ENCODE results near the gene PRSS56. TPM values are rescaled to one million over a fixed set of nuclear protein-coding genes. Genes with fewer than 3 reads are reported as not detected.

PRSS56 gene
- total RNA-seq, 1 experiment from 2014 or later = 0.18 TPM

DNA sequence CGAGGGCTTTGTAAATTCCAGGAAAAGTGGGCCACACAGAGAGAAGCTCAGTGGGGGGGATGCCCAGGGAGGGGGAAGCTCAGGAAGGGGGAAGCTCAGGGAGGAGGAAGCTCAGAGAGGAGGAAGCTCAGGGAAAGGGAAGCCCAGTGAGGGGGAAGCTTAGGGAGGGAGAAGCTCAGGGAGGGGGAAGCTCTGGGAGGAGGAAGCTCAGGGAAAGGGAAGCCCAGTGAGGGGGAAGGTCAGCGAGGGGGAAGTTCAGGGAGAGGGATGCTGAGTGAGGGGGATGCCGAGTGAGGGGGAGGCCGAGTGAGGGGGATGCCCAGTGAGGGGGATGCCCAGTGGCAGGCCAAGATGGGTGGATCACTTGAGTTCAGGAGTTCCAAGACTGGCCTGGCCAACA, 18.5 kb downstream of the PRSS56 start:
- H3K4me3 ChIP-seq (ENCODE audit: low read depth in 2 of 2, low read length in 2 of 2) = no peak overlapping the region
- H3K36me3 ChIP-seq (ENCODE audit: control insufficient read depth, insufficient read depth, low read length) = no peaks in the 10 kb centered on the region
- TF ChIP-seq TCF7L2 (IDR thresholded peaks at IDR 0.05; ENCODE audit: low read depth, low read length) = no peak
- no peak for TF ChIP-seq POLR2AphosphoS5 (IDR thresholded peaks at IDR 0.05; ENCODE audit: low read depth, low read length)
- TF ChIP-seq, protein P1, sequence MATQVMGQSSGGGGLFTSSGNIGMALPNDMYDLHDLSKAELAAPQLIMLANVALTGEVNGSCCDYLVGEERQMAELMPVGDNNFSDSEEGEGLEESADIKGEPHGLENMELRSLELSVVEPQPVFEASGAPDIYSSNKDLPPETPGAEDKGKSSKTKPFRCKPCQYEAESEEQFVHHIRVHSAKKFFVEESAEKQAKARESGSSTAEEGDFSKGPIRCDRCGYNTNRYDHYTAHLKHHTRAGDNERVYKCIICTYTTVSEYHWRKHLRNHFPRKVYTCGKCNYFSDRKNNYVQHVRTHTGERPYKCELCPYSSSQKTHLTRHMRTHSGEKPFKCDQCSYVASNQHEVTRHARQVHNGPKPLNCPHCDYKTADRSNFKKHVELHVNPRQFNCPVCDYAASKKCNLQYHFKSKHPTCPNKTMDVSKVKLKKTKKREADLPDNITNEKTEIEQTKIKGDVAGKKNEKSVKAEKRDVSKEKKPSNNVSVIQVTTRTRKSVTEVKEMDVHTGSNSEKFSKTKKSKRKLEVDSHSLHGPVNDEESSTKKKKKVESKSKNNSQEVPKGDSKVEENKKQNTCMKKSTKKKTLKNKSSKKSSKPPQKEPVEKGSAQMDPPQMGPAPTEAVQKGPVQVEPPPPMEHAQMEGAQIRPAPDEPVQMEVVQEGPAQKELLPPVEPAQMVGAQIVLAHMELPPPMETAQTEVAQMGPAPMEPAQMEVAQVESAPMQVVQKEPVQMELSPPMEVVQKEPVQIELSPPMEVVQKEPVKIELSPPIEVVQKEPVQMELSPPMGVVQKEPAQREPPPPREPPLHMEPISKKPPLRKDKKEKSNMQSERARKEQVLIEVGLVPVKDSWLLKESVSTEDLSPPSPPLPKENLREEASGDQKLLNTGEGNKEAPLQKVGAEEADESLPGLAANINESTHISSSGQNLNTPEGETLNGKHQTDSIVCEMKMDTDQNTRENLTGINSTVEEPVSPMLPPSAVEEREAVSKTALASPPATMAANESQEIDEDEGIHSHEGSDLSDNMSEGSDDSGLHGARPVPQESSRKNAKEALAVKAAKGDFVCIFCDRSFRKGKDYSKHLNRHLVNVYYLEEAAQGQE (IDR thresholded peaks at IDR 0.05; ENCODE audit: insufficient read depth in 1 of 2, low read depth in 2 of 2, low read length in 1 of 2) = no peak
- TF ChIP-seq, protein P2, sequence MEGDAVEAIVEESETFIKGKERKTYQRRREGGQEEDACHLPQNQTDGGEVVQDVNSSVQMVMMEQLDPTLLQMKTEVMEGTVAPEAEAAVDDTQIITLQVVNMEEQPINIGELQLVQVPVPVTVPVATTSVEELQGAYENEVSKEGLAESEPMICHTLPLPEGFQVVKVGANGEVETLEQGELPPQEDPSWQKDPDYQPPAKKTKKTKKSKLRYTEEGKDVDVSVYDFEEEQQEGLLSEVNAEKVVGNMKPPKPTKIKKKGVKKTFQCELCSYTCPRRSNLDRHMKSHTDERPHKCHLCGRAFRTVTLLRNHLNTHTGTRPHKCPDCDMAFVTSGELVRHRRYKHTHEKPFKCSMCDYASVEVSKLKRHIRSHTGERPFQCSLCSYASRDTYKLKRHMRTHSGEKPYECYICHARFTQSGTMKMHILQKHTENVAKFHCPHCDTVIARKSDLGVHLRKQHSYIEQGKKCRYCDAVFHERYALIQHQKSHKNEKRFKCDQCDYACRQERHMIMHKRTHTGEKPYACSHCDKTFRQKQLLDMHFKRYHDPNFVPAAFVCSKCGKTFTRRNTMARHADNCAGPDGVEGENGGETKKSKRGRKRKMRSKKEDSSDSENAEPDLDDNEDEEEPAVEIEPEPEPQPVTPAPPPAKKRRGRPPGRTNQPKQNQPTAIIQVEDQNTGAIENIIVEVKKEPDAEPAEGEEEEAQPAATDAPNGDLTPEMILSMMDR (IDR thresholded peaks at IDR 0.05) = no peak
- no peak for TF ChIP-seq SIN3A (IDR thresholded peaks at IDR 0.05; ENCODE audit: borderline replicate concordance, insufficient read depth, low read depth, low read length)
- BruUV-seq (replicated peaks) = no TSS peak
- in situ Hi-C loops (cut with HindIII; ENCODE audit: low pct_unique_long_range_greater_than_20kb, low sequenced_read_pairs) (no loop called here), intact Hi-C loops (cut with micrococcal nuclease; ENCODE audit: unreplicated experiment) (no loop called here)
- no peak for ATAC-seq
- ChIA-PET CTCF (no interaction called here), POLR2A (interaction anchor here (0.6 kb wide), 3 partner anchors 12 to 577 kb away, joined by 10 to 20 read pairs (median 19); no protein-coding TSS in a partner anchor)
- H3K27ac ChIP-seq (ENCODE audit: low read length) = no peak overlapping the region
- H3K4me1 ChIP-seq (ENCODE audit: control insufficient read depth, insufficient read depth, low read length) = no peaks in the 10 kb centered on the region
- no peak for DNase-seq (ENCODE audit: low read depth, low spot score)
- no peaks in the 10 kb centered on the region; the same call in 1 of the 2 replicates for H3K9me3 ChIP-seq (ENCODE audit: control insufficient read depth, insufficient read depth, low read depth, low read length)
- no peaks in the 10 kb centered on the region for H3K27me3 ChIP-seq (ENCODE audit: control insufficient read depth, insufficient read depth, low read length)

DNA sequence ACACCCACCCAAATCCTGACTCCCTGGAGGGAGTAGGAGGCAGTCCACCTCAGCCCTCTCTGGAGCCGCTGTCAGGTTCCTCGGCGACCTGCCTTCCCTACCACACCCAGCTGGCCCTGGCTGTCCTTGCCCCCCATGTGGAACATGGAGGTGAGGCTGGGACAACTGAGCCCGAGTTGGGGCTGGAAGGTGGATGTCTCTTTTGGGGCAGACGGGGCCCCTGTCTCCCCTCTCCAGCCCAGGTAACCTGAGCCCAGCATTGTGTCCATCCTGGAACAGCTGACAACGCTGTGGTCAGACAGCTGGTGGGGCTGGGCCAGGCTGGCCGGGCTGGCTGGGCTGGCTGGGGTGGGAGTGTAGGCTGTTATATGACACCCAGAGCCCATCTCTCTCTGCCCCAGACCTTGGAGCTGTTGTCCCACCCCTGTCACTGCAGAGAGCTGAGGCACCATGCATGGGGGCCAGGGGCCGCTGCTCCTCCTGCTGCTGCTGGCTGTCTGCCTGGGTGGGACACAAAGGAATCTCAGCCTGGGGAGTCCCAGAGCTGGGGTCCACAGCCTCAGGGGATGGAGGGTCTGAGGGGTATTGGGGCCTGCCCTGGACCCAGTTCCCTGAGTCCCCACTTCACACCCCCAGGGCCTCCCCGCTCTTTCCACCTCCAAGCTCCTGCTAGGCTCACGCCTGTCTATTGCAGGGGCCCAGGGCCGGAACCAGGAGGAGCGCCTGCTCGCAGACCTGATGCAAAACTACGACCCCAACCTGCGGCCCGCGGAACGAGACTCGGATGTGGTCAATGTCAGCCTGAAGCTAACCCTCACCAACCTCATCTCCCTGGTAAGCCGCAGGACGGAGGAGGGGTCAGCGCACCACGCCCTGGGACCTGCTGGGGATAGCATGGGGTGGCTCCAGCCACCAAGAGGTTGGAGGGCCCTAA, 19.4 kb downstream of the PRSS56 start, which contains the start of gene CHRNG:
Gene CHRNG, plus strand, starts transcription at position 395 of the 934 bp plus-strand sequence. Its CDS starts 56 bp downstream, at position 451.
- ATAC-seq (no peak), DNase-seq (ENCODE audit: low read depth, low spot score) (no peak)
- H3K27ac ChIP-seq (ENCODE audit: low read length) = no peak within 1 kb of the TSS
- H3K4me1 ChIP-seq (ENCODE audit: control insufficient read depth, insufficient read depth, low read length) = no peaks in the 10 kb centered on the region
- BruUV-seq (replicated peaks) = no TSS peak
- intact Hi-C loops (cut with micrococcal nuclease; ENCODE audit: unreplicated experiment) = no loop called here
- no peaks in the 10 kb centered on the region for H3K36me3 ChIP-seq (ENCODE audit: control insufficient read depth, insufficient read depth, low read length)
- ChIA-PET CTCF (no interaction called here), POLR2A (interaction anchor here (0.6 kb wide), 1 partner anchor 143 kb away, joined by 4 read pairs; no protein-coding TSS in a partner anchor)
- no peaks in the 10 kb centered on the region; the same call in 1 of the 2 replicates for H3K9me3 ChIP-seq (ENCODE audit: control insufficient read depth, insufficient read depth, low read depth, low read length)
- H3K27me3 ChIP-seq (ENCODE audit: control insufficient read depth, insufficient read depth, low read length) = no peaks in the 10 kb centered on the region
- no peak within 1 kb of the TSS for H3K4me3 ChIP-seq (ENCODE audit: low read depth in 2 of 2, low read length in 2 of 2)
- in situ Hi-C loops (cut with HindIII; ENCODE audit: low pct_unique_long_range_greater_than_20kb, low sequenced_read_pairs) = no loop called here
- TF ChIP-seq, protein P1 (IDR thresholded peaks at IDR 0.05; ENCODE audit: insufficient read depth in 1 of 2, low read depth in 2 of 2, low read length in 1 of 2) = no peak
- no peak for TF ChIP-seq SIN3A (IDR thresholded peaks at IDR 0.05; ENCODE audit: borderline replicate concordance, insufficient read depth, low read depth, low read length)
- no peak for TF ChIP-seq POLR2AphosphoS5 (IDR thresholded peaks at IDR 0.05; ENCODE audit: low read depth, low read length)
- no peak for TF ChIP-seq TCF7L2 (IDR thresholded peaks at IDR 0.05; ENCODE audit: low read depth, low read length)
- TF ChIP-seq, protein P2 (IDR thresholded peaks at IDR 0.05) = no peak
